NCI-H748 treated with DMSO at 0.1 percent for 48 hours (cell line): Measurements from ENCODE around the gene TTBK2.
"Not testable (repeated sequence)": the region's sequence is repeated elsewhere in the genome, so short reads cannot be mapped to it uniquely, and the experiment has no call there.

Experiments
- DNase-seq: peaks from one replicate; lab custom pipeline; 2025; lab: John Stamatoyannopoulos, UW

Gene TTBK2

GRCh38 chr15:42826251-42826890 lies 94.2 kb downstream of the TTBK2 start:
- no peak for DNase-seq

DNA sequence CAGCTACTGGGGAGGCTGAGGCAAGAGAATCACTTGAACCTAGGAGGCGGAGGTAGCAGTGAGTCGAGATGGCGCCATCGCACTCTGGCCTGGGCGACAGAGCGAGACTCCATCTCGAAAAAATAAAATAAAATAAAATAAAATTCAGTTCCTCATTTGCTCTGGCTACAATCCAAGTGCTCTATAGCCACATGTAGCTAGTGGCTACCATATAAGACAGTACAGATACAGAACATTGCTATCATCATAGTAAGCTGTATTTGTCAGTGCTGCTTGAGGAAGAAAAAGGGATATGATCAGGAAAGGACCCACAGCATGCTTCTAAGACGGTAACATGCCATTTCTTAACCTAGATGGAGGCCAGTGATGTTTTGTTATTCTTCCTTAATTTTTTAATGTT lies 95.0 kb downstream of the TTBK2 start:
- no peak for DNase-seq

- no peak for DNase-seq
Measured at GRCh38 chr15:42820811-42821210, 99.8 kb downstream of the TTBK2 start.

- DNase-seq, result no peak
Measured at GRCh38 chr15:42819786-42820185, 100.8 kb downstream of the TTBK2 start.

DNA sequence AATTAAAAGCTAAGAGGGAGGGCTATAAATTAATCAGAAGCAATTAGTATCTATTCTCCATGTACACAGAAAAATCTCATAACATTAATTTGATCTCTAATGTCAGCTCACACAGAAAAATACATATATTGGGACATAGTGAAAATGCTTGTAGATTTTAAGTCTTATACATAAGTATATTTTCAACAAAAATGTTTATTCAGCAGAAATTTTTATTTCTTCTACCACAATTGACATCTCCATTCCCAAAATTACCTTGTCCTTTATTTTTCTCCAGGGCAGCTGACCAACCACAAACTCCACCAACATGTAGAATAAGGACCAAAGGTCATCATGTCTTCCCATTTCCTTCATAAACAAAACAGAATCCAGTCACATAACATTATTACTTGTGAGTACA lies 109.1 kb downstream of the TTBK2 start:
- no peak for DNase-seq

GRCh38 chr15:42808913-42809312 lies 111.7 kb downstream of the TTBK2 start:
- DNase-seq, result peak; percentile 10

GRCh38 chr15:42805266-42805665 lies 115.3 kb downstream of the TTBK2 start:
- DNase-seq, result no peak

DNA sequence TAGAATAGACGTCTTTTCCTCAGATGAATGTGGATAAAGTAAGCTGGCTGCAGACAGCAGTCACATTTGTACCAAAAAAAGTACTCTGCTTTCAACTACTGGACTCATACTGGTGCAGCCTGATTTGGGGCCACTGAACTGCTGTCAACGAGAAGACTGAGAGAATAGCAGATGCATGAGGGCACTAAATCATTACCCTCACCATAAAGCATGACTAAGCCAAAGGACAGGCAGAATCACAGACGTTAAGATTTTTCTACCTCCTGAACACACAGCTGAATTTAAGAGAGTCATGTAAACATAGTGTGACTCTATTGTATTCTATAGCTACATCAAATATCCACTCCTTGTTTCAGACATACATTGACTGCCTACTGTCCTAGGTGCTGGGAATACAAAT lies 115.8 kb downstream of the TTBK2 start:
- no peak for DNase-seq

DNA sequence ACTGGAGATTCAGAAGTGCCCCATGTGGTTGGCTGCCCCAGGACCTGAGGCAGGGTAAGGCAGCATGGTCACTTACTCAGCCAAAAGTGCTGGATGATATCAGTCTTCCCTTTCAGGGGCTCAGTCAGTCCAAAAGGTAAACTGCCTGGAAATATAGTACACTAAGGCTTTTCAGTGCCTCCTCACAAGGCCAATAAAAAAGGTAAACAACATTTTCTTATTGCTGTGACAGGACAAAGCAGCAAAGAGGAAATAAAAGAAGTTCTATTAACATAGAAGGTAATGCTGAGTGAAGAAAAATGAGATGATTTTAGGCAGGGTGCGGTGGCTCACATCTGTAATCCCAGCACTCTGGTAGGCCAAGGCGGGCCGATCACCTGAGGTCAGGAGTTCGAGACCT lies 117.1 kb downstream of the TTBK2 start:
- DNase-seq, result no peak

- no peak for DNase-seq
Measured at GRCh38 chr15:42802168-42802567, 118.4 kb downstream of the TTBK2 start.

DNA sequence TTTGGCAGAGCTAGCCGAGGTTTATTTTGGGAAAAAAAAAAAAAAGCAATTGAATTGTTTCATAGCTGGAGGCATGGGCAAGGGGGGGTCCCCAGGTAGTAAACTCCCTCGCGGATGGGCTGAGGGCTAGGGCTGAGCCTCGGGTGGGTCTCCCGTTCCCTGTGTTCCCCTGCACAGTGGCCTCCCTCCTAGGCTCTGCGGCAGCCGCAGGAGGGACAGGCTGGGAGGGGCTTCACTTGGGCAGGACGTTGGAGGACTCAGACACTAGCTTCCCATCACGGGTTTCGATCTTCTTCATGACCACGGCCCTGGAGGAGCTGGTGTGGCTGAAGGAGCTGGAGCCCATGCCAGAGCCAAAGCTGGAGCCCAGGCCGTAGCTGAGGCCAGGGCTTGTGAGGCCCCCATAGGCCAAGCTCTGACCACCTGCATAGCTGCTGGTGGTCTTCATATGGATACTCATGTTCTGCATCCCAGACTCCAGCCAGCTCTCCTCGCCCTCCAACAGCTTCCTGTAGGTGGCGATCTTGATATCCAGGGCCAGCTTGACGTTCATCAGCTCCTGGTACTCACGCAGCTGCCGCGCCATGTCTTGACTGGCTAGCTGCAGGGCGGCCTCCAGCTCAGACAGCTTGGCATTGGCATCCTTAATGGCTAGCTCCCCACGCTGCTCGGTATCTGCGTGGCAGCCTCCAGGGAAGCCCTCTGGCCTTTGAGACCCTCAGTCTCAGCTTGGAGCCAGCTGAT lies 119.7 kb downstream of the TTBK2 start:
- no peak for DNase-seq

DNA sequence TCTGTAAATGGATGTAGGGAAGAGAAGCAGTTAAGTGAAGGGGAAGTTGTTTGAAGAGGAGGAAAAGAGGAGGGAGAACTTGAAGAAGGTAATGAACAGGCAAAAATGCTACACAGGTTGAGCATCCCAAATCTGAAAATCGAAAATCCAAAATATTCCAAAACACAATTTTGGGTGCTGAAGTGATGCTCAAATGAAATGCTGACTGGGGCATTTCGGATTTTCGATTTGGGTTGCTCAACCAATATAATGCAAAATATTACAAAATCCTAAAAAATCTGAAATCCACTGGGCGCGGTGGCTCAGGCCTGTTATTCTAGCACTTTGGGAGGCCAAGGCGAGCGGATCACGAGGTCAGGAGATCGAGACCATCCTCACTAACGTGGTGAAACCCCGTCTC lies 121.8 kb downstream of the TTBK2 start:
- no peak for DNase-seq

- no peak for DNase-seq
Measured at GRCh38 chr15:42796955-42797782, 123.4 kb downstream of the TTBK2 start.

GRCh38 chr15:42788725-42789124 lies 131.9 kb downstream of the TTBK2 start:
- no peak for DNase-seq

GRCh38 chr15:42786978-42787377 lies 133.6 kb downstream of the TTBK2 start:
- no peak for DNase-seq

GRCh38 chr15:42785569-42785968 lies 135.0 kb downstream of the TTBK2 start:
- DNase-seq, result no peak

DNA sequence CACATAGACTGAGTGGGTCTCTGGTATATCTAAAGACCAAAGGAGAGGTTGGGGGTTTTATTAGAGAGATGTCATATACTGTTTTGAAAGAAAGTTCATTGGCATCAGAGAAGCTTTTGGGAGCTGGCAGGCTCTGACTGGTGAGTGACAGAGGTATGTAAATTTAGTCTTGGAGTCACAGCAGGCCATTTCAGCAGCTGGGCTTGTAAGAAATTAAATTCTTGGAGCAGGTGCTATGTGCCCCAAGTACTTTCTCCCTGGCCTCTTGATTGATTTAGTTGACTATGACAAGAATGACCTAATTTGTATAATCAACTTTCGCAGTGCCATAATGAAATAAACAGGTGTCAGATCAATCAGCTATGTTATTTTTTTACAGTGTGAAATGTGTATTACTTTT lies 135.9 kb downstream of the TTBK2 start:
- DNase-seq, result no peak

DNA sequence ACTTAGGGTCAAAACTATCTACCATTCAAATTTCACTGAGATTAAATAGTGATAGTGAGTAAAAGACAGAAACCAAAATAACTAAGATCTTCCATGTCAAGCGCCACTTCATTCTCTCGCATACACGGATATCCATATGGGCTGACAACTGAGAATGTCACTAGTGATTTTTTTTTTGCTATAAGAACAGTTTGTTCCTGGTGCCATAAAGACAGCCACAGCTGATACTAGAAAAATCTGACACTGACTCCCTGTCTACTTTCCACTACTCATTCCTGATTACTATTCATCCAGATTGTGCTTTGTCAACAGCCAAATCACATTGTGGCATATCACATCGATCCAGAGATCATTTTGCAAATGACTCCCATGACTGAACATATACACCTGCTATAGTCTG lies 137.9 kb downstream of the TTBK2 start:
- DNase-seq, result no peak

GRCh38 chr15:42775416-42775815 lies 145.2 kb downstream of the TTBK2 start:
- DNase-seq, result no peak

DNA sequence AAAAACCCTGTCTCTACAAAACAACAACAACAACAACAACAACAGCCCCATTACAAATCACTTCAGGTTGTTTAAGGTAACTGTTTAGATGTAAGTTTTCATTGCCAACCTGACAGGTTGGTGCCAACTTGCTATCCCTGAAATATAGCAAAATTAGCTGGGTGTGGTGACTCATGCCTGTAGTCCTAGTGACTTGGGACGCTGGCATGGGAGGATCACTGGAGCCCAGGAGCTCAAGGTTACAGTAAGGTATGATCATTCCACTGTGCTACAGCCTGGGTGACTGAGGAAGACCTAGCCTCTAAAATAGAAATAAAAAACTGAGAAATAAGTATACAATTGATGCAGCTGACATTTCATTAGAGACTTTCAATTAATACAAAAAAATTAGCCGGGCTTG lies 147.7 kb downstream of the TTBK2 start:
- no peak for DNase-seq

GRCh38 chr15:42772144-42772543 lies 148.4 kb downstream of the TTBK2 start:
- no peak for DNase-seq

DNA sequence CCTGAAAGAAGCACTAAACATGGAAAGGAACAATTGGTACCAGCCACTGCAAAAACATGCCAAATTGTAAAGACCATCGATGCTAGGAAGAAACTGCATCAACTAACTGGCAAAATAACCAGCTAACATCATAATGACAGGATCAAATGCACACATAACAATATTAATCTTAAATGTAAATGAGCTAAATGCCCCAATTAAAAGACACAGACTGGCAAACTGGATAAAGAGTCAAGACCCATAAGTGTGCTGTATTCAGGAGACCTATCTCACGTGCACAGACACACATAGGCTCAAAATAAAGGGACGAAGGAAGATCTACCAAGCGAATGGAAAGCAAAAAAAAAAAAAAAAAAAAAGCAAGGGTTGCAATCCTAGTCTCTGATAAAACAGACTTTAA lies 154.5 kb downstream of the TTBK2 start:
- DNase-seq, result not testable (repeated sequence)

- not testable (repeated sequence) for DNase-seq
Measured at GRCh38 chr15:42764154-42764731, 156.3 kb downstream of the TTBK2 start.
